ENCODE results near the gene XCR1.

DNA sequence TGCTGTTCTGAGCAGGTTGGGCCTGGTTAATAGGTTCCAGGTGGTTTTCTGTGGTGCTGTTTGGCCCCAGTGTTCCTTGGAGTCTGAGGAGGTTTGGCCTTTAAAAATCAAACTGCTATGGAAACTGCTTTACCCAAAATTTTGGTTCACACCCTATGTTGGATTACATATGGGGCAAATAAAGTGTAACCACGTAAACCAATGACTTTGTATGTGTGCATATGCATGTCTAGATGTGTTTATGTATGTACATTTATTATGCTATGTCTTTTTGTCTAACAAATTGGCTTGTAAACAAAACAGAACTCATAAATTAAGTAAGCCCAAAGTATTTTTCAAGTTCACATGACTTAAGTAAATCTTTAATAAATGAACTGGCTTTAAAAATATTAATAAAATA, 8.9 kb upstream of the XCR1 start:
- TF ChIP-seq EP300 (IDR thresholded peaks at IDR 0.05) (no peak), POLR2A (IDR thresholded peaks at IDR 0.05) (no peak), POLR2AphosphoS5 (IDR thresholded peaks at IDR 0.05) (no peak)
- TF ChIP-seq, protein P1, sequence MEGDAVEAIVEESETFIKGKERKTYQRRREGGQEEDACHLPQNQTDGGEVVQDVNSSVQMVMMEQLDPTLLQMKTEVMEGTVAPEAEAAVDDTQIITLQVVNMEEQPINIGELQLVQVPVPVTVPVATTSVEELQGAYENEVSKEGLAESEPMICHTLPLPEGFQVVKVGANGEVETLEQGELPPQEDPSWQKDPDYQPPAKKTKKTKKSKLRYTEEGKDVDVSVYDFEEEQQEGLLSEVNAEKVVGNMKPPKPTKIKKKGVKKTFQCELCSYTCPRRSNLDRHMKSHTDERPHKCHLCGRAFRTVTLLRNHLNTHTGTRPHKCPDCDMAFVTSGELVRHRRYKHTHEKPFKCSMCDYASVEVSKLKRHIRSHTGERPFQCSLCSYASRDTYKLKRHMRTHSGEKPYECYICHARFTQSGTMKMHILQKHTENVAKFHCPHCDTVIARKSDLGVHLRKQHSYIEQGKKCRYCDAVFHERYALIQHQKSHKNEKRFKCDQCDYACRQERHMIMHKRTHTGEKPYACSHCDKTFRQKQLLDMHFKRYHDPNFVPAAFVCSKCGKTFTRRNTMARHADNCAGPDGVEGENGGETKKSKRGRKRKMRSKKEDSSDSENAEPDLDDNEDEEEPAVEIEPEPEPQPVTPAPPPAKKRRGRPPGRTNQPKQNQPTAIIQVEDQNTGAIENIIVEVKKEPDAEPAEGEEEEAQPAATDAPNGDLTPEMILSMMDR (IDR thresholded peaks at IDR 0.05): no peak

Measured in sigmoid colon (tissue), 4 donors.